LNCaP clone FGC (cell line): ENCODE results near the gene TRPM3.
"Not testable (repeated sequence)": the region's sequence is repeated elsewhere in the genome, so short reads cannot be mapped to it uniquely, and the experiment has no call there.

Source experiments
- DNase-seq: peaks from one replicate; pipeline ENCODE4 v3.0.0-alpha.2; 2011; ENCODE audit warnings: low read depth
- H3K4me3 ChIP-seq: 2 replicates; pipeline ENCODE4 v1.5.1; 2011; ENCODE audit warnings: mild to moderate bottlenecking, low read depth, low read length, control low read depth
- CTCF ChIP-seq: IDR thresholded peaks from 2 replicates; pipeline ENCODE4 v1.5.1; 2012; ENCODE audit warnings: mild to moderate bottlenecking; ENCODE audit not compliant: control insufficient read depth, insufficient read depth; ENCODE audit errors: extremely low read depth

TRPM3 gene

GRCh38 chr9:70747261-70747718 is 374.1 kb downstream of the TRPM3 start:
- DNase-seq, result no peak
- no peak for TF ChIP-seq CTCF
- no peak overlapping the region for H3K4me3 ChIP-seq

- TF ChIP-seq CTCF, result no peak
- H3K4me3 ChIP-seq, result no peak overlapping the region
- DNase-seq, result peak; percentile 63
Observed at GRCh38 chr9:70746760-70747159, 374.7 kb downstream of the TRPM3 start.

DNA sequence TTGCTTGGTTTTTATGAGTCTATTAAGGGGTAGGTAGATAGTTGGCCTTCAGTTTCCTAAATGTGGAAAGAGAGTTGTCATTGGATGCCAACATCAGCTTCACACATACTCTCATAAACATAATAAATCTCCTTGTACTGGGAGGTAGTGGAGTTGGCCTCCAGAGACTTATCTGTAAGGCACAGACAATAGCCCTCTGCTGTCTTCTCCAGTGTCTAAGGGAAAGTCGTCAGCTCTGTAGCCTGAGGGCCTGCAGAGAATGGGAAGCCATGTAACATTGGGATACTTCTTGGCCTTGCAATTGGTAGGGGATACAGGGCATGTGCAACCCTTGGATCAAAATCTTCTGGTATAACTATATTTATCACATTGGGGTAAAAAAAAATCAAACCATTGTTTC is 375.1 kb downstream of the TRPM3 start:
- H3K4me3 ChIP-seq, result no peak overlapping the region
- no peak for DNase-seq
- no peak for TF ChIP-seq CTCF

DNA sequence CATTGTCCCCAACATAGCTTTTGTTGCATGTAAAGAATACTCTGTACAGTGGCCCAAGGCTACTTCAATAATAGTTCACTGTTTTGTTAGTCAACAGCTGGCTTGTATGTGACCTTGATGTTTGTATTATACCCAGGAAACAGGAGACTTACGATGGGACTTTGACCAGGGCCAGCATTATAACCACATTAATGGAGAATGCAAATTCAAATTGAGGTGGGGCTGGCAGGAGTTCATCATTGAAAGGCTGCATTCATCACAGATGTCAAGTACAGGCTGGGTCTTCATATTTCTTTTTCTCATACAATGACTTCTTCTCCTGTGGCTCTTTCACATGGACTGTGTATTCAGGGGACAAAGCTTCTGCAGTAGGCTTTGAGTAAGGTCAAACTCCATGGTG is 396.6 kb downstream of the TRPM3 start:
- not testable (repeated sequence) for DNase-seq, H3K4me3 ChIP-seq

DNA sequence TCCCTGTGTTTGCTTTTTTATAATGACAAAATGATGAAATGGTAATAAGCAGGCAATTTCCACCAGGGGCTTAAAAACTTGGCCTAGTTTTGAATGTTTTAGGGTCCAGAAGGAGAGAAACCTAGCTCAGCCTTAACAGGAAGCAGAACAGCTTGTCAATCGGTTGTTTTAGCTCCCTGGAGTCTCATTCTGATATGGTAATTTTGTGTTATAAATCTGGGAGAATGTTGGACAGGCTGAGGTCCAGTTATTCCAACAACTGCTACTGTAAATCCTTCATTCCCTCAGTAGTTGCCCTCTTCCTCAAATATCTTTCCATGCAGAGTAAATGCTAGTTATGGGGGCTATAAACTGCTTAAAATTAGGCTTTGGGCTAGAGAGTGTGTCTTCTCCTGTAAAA is 397.4 kb downstream of the TRPM3 start:
- DNase-seq, H3K4me3 ChIP-seq: not testable (repeated sequence)

GRCh38 chr9:70706797-70707196 is 414.6 kb downstream of the TRPM3 start:
- not testable (repeated sequence) for H3K4me3 ChIP-seq

GRCh38 chr9:70701163-70701562 is 420.3 kb downstream of the TRPM3 start:
- no peak overlapping the region for H3K4me3 ChIP-seq
- no peak for DNase-seq
- TF ChIP-seq CTCF, result no peak

More at GRCh38 chr9:70706797-70707196, 414.6 kb downstream of the TRPM3 start:
- not testable (repeated sequence) for DNase-seq

DNA sequence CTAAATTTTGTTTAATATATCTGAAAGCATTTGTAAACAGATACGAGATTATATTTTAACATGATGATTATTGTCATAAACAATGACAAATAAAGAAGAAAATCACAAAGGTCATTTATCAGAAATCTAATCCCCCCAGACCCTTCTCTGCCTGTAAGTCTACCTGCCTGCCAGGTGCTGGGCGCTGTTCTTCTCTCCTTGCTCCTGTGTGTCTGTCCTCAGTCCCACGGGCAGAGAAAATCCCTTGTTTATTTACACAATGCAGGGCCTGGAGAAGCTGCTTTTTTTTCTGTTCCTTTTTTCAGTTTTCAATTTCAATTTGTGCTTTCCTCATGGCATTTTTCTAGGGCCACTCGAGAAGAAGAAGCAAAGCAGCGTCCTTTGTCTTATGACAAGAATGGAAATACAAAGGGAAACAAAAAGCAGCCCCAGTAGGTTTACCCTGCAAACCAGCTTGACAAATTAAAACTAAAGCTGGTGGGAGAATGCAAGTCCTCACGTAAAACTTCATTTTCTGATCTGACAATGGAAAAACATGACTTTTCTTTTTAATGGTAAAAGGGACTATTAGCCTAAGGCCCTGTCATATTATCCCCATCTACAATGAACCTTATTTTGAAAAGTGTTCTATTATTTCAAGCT is 424.6 kb downstream of the TRPM3 start:
- H3K4me3 ChIP-seq, result no peak overlapping the region
- DNase-seq, result no peak
- no peak for TF ChIP-seq CTCF
